IPS-15b (cell line): ENCODE results near the gene SNX9.
"Not testable (repeated sequence)": the region's sequence is repeated elsewhere in the genome, so short reads cannot be mapped to it uniquely, and the experiment has no call there.

Experiments
- H3K27me3 ChIP-seq: one replicate; pipeline ENCODE4 v1.6.1; 2013; ENCODE audit warnings: low read length; ENCODE audit not compliant: control insufficient read depth, insufficient read depth
- H3K36me3 ChIP-seq: one replicate; pipeline ENCODE4 v1.6.1; 2013; ENCODE audit warnings: low read length; ENCODE audit not compliant: control insufficient read depth, insufficient read depth
- H3K4me1 ChIP-seq: one replicate; pipeline ENCODE4 v1.6.1; 2013; ENCODE audit warnings: mild to moderate bottlenecking, low read length; ENCODE audit not compliant: control insufficient read depth, insufficient read depth
- H3K4me3 ChIP-seq: one replicate; pipeline ENCODE4 v1.5.1; 2013; ENCODE audit warnings: low read depth, low read length
- H3K9ac ChIP-seq: one replicate; pipeline ENCODE4 v1.6.1; 2013; ENCODE audit warnings: low read depth, mild to moderate bottlenecking, low read length
- H3K9me3 ChIP-seq: one replicate; pipeline ENCODE4 v1.6.1; 2013; ENCODE audit warnings: mild to moderate bottlenecking, low read length; ENCODE audit not compliant: control insufficient read depth, insufficient read depth

Gene SNX9

GRCh38 chr6:157789297-157789696 is 33.7 kb upstream of the SNX9 start:
- no peak overlapping the region for H3K9ac ChIP-seq

GRCh38 chr6:157789861-157790260 is 33.2 kb upstream of the SNX9 start:
- Histone ChIP-seq H3K4me1 (no peaks in the 10 kb centered on the region), H3K27me3 (no peaks in the 10 kb centered on the region), H3K9ac (no peak overlapping the region)

More at GRCh38 chr6:157789297-157789696, 33.7 kb upstream of the SNX9 start:
- no peaks in the 10 kb centered on the region for H3K36me3 ChIP-seq
- no peaks in the 10 kb centered on the region for H3K9me3 ChIP-seq
- H3K4me3 ChIP-seq = no peak overlapping the region
- H3K4me1 ChIP-seq = no peaks in the 10 kb centered on the region
- no peaks in the 10 kb centered on the region for H3K27me3 ChIP-seq

DNA sequence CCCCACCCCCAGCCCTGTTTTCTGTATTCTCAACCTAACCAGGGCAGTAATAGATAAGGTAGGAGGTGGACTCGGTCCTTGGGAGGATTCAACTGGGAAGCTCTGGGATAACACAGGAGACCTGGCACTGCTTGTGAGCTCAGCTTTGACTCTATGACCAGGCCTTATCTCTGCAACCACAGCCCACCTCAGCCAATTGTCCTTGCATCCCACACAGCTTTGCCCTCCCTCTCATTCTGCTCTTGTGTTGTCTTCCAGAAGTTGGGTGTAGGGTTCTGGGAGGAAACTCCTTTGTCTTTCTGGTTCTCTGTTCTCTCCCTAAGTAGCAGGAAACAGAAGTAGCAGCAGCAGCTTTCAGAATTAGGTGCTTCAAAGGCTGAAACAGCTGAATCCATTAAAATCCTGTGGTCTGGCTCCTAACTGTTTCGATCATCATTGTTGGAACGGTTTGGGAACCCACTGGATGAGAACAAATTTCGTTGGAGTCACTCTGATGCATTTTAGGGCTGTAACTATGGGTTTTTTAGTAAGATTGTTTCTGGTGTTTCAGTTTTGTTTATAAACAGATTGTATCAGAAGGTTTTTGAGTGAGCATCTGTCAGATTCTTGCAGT is 32.4 kb upstream of the SNX9 start:
- Histone ChIP-seq H3K4me3 (no peak overlapping the region), H3K9me3 (no peaks in the 10 kb centered on the region), H3K4me1 (no peaks in the 10 kb centered on the region), H3K36me3 (no peaks in the 10 kb centered on the region), H3K9ac (no peak overlapping the region), H3K27me3 (no peaks in the 10 kb centered on the region)

More at GRCh38 chr6:157789861-157790260, 33.2 kb upstream of the SNX9 start:
- Histone ChIP-seq H3K36me3 (no peaks in the 10 kb centered on the region), H3K4me3 (no peak overlapping the region), H3K9me3 (no peaks in the 10 kb centered on the region)

DNA sequence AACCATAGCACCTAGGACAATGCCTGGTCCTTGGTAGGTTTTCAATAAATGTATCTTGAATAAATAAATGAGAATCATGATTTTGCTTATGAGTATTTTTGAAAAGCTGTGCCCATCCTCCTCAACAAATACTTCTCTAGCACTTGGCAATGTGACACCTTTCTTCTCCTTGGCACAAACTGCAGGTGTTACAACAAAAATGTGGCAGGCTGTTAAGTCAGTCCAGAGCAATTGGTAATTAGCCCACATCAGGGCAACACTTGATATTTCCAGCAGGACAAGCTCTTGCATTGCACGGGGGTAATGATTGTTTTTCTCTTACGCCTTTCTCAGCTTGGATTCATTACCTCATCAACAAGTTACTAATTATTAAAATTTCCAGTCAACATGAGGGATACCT is 31.6 kb upstream of the SNX9 start:
- H3K9ac ChIP-seq = no peak overlapping the region
- H3K27me3 ChIP-seq = no peaks in the 10 kb centered on the region
- no peaks in the 10 kb centered on the region for H3K4me1 ChIP-seq
- no peaks in the 10 kb centered on the region for H3K36me3 ChIP-seq
- no peak overlapping the region for H3K4me3 ChIP-seq
- no peaks in the 10 kb centered on the region for H3K9me3 ChIP-seq

- Histone ChIP-seq H3K4me3 (no peak overlapping the region), H3K27me3 (no peaks in the 10 kb centered on the region), H3K36me3 (no peaks in the 10 kb centered on the region), H3K9me3 (no peaks in the 10 kb centered on the region), H3K9ac (no peak overlapping the region), H3K4me1 (no peaks in the 10 kb centered on the region)
Observed at GRCh38 chr6:157792671-157793070, 30.4 kb upstream of the SNX9 start.

GRCh38 chr6:157794012-157794411 is 29.0 kb upstream of the SNX9 start:
- H3K4me3 ChIP-seq, H3K36me3 ChIP-seq, H3K4me1 ChIP-seq, H3K9ac ChIP-seq, H3K27me3 ChIP-seq, H3K9me3 ChIP-seq: not testable (repeated sequence)

DNA sequence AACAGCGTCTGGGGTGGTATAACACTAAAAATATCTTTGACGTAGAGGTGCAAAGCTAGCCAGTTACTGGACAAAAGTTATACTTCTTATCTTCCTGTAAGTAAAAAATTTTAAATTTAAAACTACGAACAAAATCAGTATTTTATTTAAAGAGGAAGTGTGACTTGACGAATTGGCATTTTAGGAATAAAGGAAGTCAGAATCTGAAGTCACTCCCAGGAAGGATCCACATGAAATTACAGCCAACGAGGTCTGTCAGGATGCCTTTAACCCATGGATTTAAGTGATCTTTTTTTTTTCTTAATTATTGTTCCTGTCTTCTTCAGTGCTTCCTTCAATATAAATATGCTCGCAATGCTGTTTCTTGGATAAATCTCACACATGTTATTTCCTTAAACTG is 27.2 kb upstream of the SNX9 start:
- H3K9me3 ChIP-seq = no peaks in the 10 kb centered on the region
- H3K36me3 ChIP-seq = no peaks in the 10 kb centered on the region
- H3K4me1 ChIP-seq = no peaks in the 10 kb centered on the region
- H3K4me3 ChIP-seq = no peak overlapping the region
- no peaks in the 10 kb centered on the region for H3K27me3 ChIP-seq
- H3K9ac ChIP-seq = no peak overlapping the region

GRCh38 chr6:157798851-157799250 is 24.2 kb upstream of the SNX9 start:
- Histone ChIP-seq H3K4me1 (no peaks in the 10 kb centered on the region), H3K36me3 (no peaks in the 10 kb centered on the region), H3K9ac (no peak overlapping the region)

DNA sequence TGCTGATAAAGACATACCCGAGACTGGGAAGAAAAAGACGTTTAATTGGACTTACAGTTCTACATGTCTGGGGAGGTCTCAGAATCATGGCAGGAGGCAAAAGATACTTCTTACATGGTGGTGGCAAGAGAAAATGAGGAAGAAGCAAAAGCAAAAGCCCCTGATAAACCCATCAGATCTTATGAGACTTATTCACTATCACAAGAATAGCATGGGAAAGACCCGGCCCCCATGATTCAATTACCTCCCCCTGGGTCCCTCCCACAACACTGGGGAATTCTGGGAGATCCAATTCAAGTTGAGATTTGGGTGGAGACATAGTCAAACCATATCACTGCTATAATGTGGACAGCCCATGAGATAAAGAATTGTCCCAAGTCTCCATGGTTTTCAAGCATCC is 23.5 kb upstream of the SNX9 start:
- not testable (repeated sequence) for H3K4me3 ChIP-seq, H3K9me3 ChIP-seq, H3K9ac ChIP-seq

More at GRCh38 chr6:157798851-157799250, 24.2 kb upstream of the SNX9 start:
- H3K27me3 ChIP-seq = no peaks in the 10 kb centered on the region
- H3K4me3 ChIP-seq = no peak overlapping the region
- H3K9me3 ChIP-seq = no peaks in the 10 kb centered on the region

DNA sequence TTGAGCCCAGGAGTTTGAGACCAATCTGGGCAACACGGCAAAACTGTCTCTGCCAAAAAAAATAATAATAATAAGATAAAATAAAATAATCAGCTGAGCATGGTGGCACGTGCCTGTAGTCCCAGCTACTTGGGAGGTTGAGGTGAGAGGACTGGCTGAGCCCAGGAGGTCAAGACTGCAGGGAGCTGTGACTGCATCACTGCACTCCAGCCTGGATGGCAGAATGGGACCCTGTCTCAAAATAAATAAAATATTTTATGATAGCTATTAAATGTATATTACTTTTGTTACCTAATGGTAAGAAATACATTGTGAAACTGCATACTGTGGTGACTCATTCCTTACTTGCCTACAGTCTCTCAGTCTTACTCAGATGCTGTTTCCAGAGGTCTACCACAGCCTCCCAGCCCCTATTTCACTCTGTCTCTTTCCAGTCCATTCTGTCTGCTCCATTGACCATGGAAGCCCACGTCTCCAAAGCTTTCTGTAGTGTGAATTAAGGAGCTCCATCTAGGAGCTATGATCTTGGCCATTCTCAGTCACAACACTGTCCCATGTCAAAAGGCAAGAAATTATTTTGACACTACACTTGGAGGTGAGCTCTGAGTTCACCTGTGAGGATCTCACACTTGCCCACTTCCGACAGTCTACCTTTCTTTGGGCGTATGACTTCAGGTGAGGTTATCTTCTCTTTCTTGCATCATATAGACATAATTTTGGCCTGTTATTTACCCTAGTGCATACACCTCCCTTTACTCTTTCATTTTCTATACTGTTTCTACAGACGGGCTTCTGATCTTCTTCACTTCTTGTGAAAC is 22.4 kb upstream of the SNX9 start:
- Histone ChIP-seq H3K9ac (no peak overlapping the region), H3K4me1 (no peaks in the 10 kb centered on the region), H3K36me3 (no peaks in the 10 kb centered on the region), H3K9me3 (no peaks in the 10 kb centered on the region), H3K27me3 (no peaks in the 10 kb centered on the region), H3K4me3 (no peak overlapping the region)

More for the DNA sequence above, 23.5 kb upstream of the SNX9 start:
- H3K36me3 ChIP-seq, H3K27me3 ChIP-seq, H3K4me1 ChIP-seq: not testable (repeated sequence)

DNA sequence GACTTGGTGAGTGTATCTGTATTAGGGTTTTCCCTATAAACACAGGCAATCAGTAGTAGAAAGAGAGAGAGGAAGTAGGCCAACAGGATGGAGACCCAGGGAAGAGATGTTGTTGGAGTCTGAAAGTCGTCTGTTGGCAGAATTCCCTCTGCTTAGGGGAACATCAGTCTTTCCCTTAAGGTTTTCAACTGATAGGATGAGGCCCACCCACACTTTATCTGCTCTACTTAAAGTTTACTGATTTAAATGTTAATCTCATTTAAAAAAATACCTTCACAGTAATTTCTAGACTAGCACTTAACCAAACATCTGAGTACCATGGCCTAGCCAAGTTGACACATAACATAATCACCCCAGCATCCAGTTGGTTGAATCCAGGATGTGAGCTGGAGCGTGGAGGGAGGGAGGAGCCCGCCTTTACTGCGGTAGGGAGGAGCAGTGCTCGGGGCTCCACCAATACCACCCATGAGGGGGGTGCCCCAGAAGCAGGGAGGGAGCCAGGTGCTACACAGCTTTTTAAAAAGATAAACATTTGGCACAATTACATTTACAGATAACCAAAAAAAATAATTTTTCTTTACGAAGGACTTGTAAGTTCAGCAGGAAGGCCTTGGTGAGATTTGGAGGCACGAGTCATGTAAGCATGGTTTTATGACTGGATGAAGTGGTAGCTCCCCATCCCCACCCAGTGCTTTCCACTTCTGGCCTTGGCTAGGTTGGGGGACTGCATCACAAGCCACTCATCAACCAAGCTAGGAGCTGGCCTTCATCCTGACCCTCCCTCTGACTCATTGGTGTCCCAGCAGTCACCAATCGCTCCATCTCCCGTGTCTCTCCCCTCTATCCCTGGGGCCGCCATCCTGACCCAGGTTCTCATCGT is 18.4 kb upstream of the SNX9 start:
- no peaks in the 10 kb centered on the region for H3K9me3 ChIP-seq

More for the DNA sequence above, 18.4 kb upstream of the SNX9 start:
- no peaks in the 10 kb centered on the region for H3K4me1 ChIP-seq
- H3K36me3 ChIP-seq = no peaks in the 10 kb centered on the region
- no peak overlapping the region for H3K4me3 ChIP-seq
- H3K9ac ChIP-seq = no peak overlapping the region
- no peaks in the 10 kb centered on the region for H3K27me3 ChIP-seq
